K562 (cell line): ENCODE measurements around the gene DMD. TPM values are rescaled to one million over a fixed set of nuclear protein-coding genes. Genes with fewer than 3 reads are reported as not detected.

ENCODE experiments used
- ATAC-seq: fragments of 200-7000 bp; cut with Tn5 transposase; 3 replicates; pipeline ENCODE4 v1.9.1; 2020; ENCODE audit warnings: moderate library complexity
- BruUV-seq: library from RNA; stranded (reverse); fragments of 400-500 nt; replicated peaks from 2 replicates; lab custom pipeline; 2021; lab: Mats Ljungman, UMichigan
- CTCF ChIA-PET: fragments of 300-600 bp; formaldehyde crosslinking; extraction: SDS; loops from one replicate; lab custom pipeline; 2021; ENCODE audit warnings: low intra/inter-chr PET ratio; lab: Yijun Ruan, JAX
- POLR2A ChIA-PET: fragments of 300-600, 350-650 bp; sonication (Branson Sonifier 250); formaldehyde crosslinking; extraction: SDS; loops from one replicate; lab custom pipeline; 2021; ENCODE audit warnings: antibody characterized with exemption, inconsistent platforms; lab: Yijun Ruan, JAX
- DNase-seq, 4 experiments: peaks; one replicate each; pipeline versions ENCODE4 v3.0.0 to v3.0.0-alpha.2; 2011 to 2018; ENCODE audit warnings: low spot score in 3 of 4, mixed read lengths in 3 of 4; ENCODE audit errors: extremely low read depth in 1 of 4
- FAIRE-seq: peaks from 2 replicates; lab custom pipeline; 2011; peaks lifted over from hg19 to GRCh38; lab: Jason Lieb, UNC
- H2AFZ ChIP-seq: 2 replicates; pipeline ENCODE4 v1.6.0; 2011; ENCODE audit warnings: low read depth, low read length, control low read depth, inconsistent platforms
- H3K27ac ChIP-seq: fragments of 200-600 bp; 3 replicates; pipeline ENCODE4 v1.8.0; 2011; ENCODE audit warnings: low read depth, mild to moderate bottlenecking, control low read depth, inconsistent platforms, low read length, moderate library complexity, mixed read lengths; ENCODE audit errors: extremely low read depth
- H3K27me3 ChIP-seq, 2 experiments: fragments of 300-600 bp in 1 of 2; 2 replicates in 1 of 2; 3 replicates in 1 of 2; pipeline versions ENCODE4 v1.6.0 to v1.8.0; 2011; ENCODE audit warnings: inconsistent platforms in 2 of 2, low read length in 2 of 2, mild to moderate bottlenecking in 1 of 2, mixed read lengths in 1 of 2, moderate library complexity in 1 of 2; ENCODE audit not compliant: control insufficient read depth in 2 of 2, insufficient read depth in 2 of 2
- H3K36me3 ChIP-seq: fragments of 300-600 bp; 3 replicates; pipeline ENCODE4 v1.8.0; 2011; ENCODE audit warnings: mild to moderate bottlenecking, low read length, inconsistent platforms; ENCODE audit not compliant: control insufficient read depth, insufficient read depth
- H3K4me1 ChIP-seq, 2 experiments: fragments of 200-600 bp in 1 of 2; replicated peaks in 1 of 2; 2 replicates in 1 of 2; 3 replicates in 1 of 2; pipeline versions ENCODE4 v1.5.1 to v1.8.0; 2011; ENCODE audit warnings: inconsistent platforms in 2 of 2, low read length in 2 of 2, mild to moderate bottlenecking in 1 of 2, mixed read lengths in 1 of 2, moderate library complexity in 1 of 2; ENCODE audit not compliant: control insufficient read depth in 2 of 2, insufficient read depth in 2 of 2
- H3K4me2 ChIP-seq: 2 replicates; pipeline ENCODE4 v1.6.1; 2011; ENCODE audit warnings: low read length, control low read depth, inconsistent platforms, mixed read lengths; ENCODE audit not compliant: insufficient read depth
- H3K4me3 ChIP-seq: fragments of 200-600 bp; sonication (generic), shearing (Covaris generic); 2 replicates; pipeline ENCODE4 v1.5.1; 2016; ENCODE audit warnings: control low read depth, inconsistent platforms
- H3K79me2 ChIP-seq: fragments of 200-600 bp; 3 replicates; pipeline ENCODE4 v1.8.0; 2011; ENCODE audit warnings: low read length, inconsistent platforms; ENCODE audit not compliant: control insufficient read depth, insufficient read depth
- H3K9ac ChIP-seq, 2 experiments: 2 replicates each; pipeline versions ENCODE4 v1.6.0 to v1.6.1; 2011; ENCODE audit warnings: low read depth in 2 of 2, low read length in 2 of 2, control low read depth in 1 of 2, inconsistent platforms in 1 of 2, mild to moderate bottlenecking in 1 of 2, mixed read lengths in 1 of 2; ENCODE audit not compliant: insufficient read depth in 1 of 2
- H3K9me1 ChIP-seq: one replicate; pipeline ENCODE4 v1.6.0; 2011; ENCODE audit warnings: inconsistent platforms, mild to moderate bottlenecking, low read length, moderate library complexity; ENCODE audit not compliant: control insufficient read depth, insufficient read depth
- H3K9me3 ChIP-seq: replicated peaks from 2 replicates; pipeline ENCODE4 v1.5.1; 2011; ENCODE audit warnings: low read depth, low read length, inconsistent platforms; ENCODE audit not compliant: control insufficient read depth, insufficient read depth
- H4K20me1 ChIP-seq: replicated peaks from 2 replicates; pipeline ENCODE4 v1.6.1; 2011; ENCODE audit warnings: low read length, inconsistent platforms, mixed read lengths; ENCODE audit not compliant: control insufficient read depth, insufficient read depth
- ESRRA ChIP-seq: fragments of 450-650 bp; IDR thresholded peaks from 2 replicates; pipeline ENCODE4 v1.6.1; 2014; ENCODE audit warnings: low read depth, mild to moderate bottlenecking, moderate library complexity, borderline replicate concordance
- GABPB1 ChIP-seq: sonication (generic); formaldehyde crosslinking; IDR thresholded peaks from 2 replicates; pipeline ENCODE4 v1.8.0; 2022; ENCODE audit warnings: mild to moderate bottlenecking, missing genetic modification reagents
- HIVEP1 ChIP-seq: fragments of 250-450 bp; sonication (Bioruptor Pico); IDR thresholded peaks from 2 replicates; pipeline ENCODE4 v1.4.0; 2020; ENCODE audit warnings: mild to moderate bottlenecking
- NFE2 ChIP-seq: IDR thresholded peaks from 2 replicates; pipeline ENCODE4 v1.6.1; 2014; ENCODE audit warnings: antibody characterized with exemption, low read depth
- NRF1 ChIP-seq, 2 experiments: fragments of 450-650 bp; IDR thresholded peaks in 1 of 2; conservative IDR thresholded peaks in 1 of 2; 2 replicates each; pipeline ENCODE4 v1.6.1; 2014; ENCODE audit warnings: mild to moderate bottlenecking in 2 of 2
- RBFOX2 ChIP-seq: fragments of 200-400 bp; formaldehyde crosslinking; IDR thresholded peaks from 2 replicates; pipeline ENCODE4 v1.6.1; 2017; ENCODE audit warnings: low read depth, mild to moderate bottlenecking, low read length, moderate library complexity
- SUPT5H ChIP-seq: fragments of 450-650 bp; IDR thresholded peaks from 2 replicates; pipeline ENCODE4 v1.6.1; 2016
- TBL1XR1 ChIP-seq, 2 experiments: IDR thresholded peaks; 2 replicates each; pipeline ENCODE4 v1.6.1; 2012; ENCODE audit warnings: improper control_type of control experiment in 2 of 2, low read length in 2 of 2, mild to moderate bottlenecking in 1 of 2
- ZNF583 ChIP-seq: fragments of 250-450 bp; sonication (Bioruptor Pico); IDR thresholded peaks from 2 replicates; pipeline ENCODE4 v1.4.0; 2020
- WGBS: fragments of 100-300 bp; shearing (Covaris generic); methylation state at CpG from one replicate; pipeline ENCODE4 v1.1.6; 2016; ENCODE audit warnings: low coverage, mixed read lengths; ENCODE audit not compliant: insufficient coverage; ENCODE audit errors: missing lambda C conversion rate; 5-methylcytosine and 5-hydroxymethylcytosine counted together
- in situ Hi-C: fragments of 300-500 bp; cut with MboI; formaldehyde crosslinking; loops from 4 replicates; pipeline ENCODE4 v1.15.0; 2018; ENCODE audit warnings: inconsistent platforms, mixed read lengths
- intact Hi-C: fragments of 100-400 bp; cut with micrococcal nuclease; formaldehyde crosslinking; loops from 2 replicates; pipeline ENCODE4 v1.14.2; 2022
- polyA plus RNA-seq, 8 experiments: library from polyadenylated mRNA; depleted of rRNA in 4 of 8; stranded (reverse) in 5 of 8; unstranded in 3 of 8; fragments of >200 nt; fragmentation: Nextera tagmentation in 2 of 8; fragmentation: Illumina TruSeq in 1 of 8; extraction: Ambion mirVana in 2 of 8; extraction: Trizol in 1 of 8; gene quantifications; 2 replicates each; pipeline versions ENCODE4 v1.2.1 to v1.2.3, GENCODE V29; 2011 to 2014; ENCODE audit warnings: inconsistent platforms in 1 of 8, missing spikeins in 1 of 8
- total RNA-seq, 7 experiments: library from RNA; depleted of rRNA in 6 of 7; stranded (reverse); fragments of >200 nt in 6 of 7; fragmentation: Illumina TruSeq in 2 of 7; extraction: Trizol in 2 of 7; gene quantifications; 2 replicates each; pipeline versions ENCODE4 v1.2.1 to v1.2.3, GENCODE V29; 2011 to 2021; ENCODE audit warnings: low replicate concordance in 1 of 7
- TF ChIP-seq, protein P1 (sequence below): fragments of 450-650 bp; IDR thresholded peaks from 2 replicates; pipeline ENCODE4 v1.6.1; 2018; ENCODE audit not compliant: partially characterized antibody
- TF ChIP-seq, protein P2 (sequence below): fragments of 250-450 bp; sonication (Bioruptor Pico); IDR thresholded peaks from 2 replicates; pipeline ENCODE4 v1.5.0; 2021

The DMD gene
- total and polyA plus RNA-seq, 9 of the 15 experiments (the other 6 are each of a cell fraction or from before 2014, with no cell fraction given), result 3.8 to 20.4 (median 11.4) TPM

DNA sequence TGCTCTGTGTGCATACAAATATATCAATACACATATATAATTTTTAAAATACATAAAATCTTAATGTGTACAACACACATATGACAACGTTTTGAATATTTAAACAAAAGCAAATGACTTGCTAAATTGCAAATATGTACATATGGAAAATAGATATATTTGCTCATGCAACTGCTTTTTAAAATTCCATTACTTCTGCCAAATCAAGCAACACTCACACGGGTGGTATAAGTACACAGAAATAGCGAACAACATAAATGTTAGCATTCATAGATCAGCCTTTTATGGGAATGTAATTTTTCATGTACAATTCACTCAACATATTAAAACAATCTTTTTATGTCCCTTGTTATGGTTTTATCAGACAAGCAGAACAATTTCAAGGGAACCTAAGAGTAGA is 116.3 kb downstream of the DMD start:
- no peaks in the 10 kb centered on the region for H4K20me1 ChIP-seq
- no peaks in the 10 kb centered on the region for H3K4me1 ChIP-seq
- ChIA-PET CTCF (no interaction called here), POLR2A (no interaction called here)
- H3K79me2 ChIP-seq, result no peaks in the 10 kb centered on the region
- ATAC-seq (no peak), DNase-seq (no peak), FAIRE-seq (no peak)
- H2AFZ ChIP-seq, result no peak overlapping the region
- H3K9ac ChIP-seq, result no peak overlapping the region
- H3K9me3 ChIP-seq, result no peaks in the 10 kb centered on the region
- no peak overlapping the region for H3K4me2 ChIP-seq
- H3K9me1 ChIP-seq, result no peaks in the 10 kb centered on the region
- in situ Hi-C loops, result no loop called here
- no peaks in the 10 kb centered on the region for H3K27me3 ChIP-seq
- intact Hi-C loops, result no loop called here
- BruUV-seq, result no TSS peak
- H3K4me3 ChIP-seq, result no peak overlapping the region
- no peak overlapping the region for H3K27ac ChIP-seq
- no peaks in the 10 kb centered on the region for H3K36me3 ChIP-seq
- 2% methylated on average over 3 of the region's 3 CpGs for WGBS
- TF ChIP-seq, protein P1, sequence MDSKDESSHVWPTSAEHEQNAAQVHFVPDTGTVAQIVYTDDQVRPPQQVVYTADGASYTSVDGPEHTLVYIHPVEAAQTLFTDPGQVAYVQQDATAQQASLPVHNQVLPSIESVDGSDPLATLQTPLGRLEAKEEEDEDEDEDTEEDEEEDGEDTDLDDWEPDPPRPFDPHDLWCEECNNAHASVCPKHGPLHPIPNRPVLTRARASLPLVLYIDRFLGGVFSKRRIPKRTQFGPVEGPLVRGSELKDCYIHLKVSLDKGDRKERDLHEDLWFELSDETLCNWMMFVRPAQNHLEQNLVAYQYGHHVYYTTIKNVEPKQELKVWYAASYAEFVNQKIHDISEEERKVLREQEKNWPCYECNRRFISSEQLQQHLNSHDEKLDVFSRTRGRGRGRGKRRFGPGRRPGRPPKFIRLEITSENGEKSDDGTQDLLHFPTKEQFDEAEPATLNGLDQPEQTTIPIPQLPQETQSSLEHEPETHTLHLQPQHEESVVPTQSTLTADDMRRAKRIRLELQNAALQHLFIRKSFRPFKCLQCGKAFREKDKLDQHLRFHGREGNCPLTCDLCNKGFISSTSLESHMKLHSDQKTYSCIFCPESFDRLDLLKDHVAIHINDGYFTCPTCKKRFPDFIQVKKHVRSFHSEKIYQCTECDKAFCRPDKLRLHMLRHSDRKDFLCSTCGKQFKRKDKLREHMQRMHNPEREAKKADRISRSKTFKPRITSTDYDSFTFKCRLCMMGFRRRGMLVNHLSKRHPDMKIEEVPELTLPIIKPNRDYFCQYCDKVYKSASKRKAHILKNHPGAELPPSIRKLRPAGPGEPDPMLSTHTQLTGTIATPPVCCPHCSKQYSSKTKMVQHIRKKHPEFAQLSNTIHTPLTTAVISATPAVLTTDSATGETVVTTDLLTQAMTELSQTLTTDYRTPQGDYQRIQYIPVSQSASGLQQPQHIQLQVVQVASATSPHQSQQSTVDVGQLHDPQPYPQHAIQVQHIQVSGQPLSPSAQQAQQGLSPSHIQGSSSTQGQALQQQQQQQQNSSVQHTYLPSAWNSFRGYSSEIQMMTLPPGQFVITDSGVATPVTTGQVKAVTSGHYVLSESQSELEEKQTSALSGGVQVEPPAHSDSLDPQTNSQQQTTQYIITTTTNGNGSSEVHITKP, result no peak
- TF ChIP-seq ZNF583 (CRISPR knock-in tag) (no peak), SUPT5H (no peak), TBL1XR1 (IDR thresholded peaks at IDR 0.05; ENCODE audit: low read length in 2 of 2) (no peak), GABPB1 (CRISPR knock-in tag) (no peak), HIVEP1 (CRISPR knock-in tag) (no peak), NRF1 (conservative IDR thresholded peaks at IDR 0.05 in 1 of 2, IDR thresholded peaks at IDR 0.05 in 1 of 2) (no peak), ESRRA (no peak), NFE2 (no peak), RBFOX2 (no peak)
- TF ChIP-seq, protein P2, sequence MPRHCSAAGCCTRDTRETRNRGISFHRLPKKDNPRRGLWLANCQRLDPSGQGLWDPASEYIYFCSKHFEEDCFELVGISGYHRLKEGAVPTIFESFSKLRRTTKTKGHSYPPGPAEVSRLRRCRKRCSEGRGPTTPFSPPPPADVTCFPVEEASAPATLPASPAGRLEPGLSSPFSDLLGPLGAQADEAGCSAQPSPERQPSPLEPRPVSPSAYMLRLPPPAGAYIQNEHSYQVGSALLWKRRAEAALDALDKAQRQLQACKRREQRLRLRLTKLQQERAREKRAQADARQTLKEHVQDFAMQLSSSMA (CRISPR knock-in tag), result no peak
